Measurements from ENCODE around the gene TMEM100.
"Not testable (repeated sequence)": the region's sequence is repeated elsewhere in the genome, so short reads cannot be mapped to it uniquely, and the experiment has no call there.

The TMEM100 gene

DNA sequence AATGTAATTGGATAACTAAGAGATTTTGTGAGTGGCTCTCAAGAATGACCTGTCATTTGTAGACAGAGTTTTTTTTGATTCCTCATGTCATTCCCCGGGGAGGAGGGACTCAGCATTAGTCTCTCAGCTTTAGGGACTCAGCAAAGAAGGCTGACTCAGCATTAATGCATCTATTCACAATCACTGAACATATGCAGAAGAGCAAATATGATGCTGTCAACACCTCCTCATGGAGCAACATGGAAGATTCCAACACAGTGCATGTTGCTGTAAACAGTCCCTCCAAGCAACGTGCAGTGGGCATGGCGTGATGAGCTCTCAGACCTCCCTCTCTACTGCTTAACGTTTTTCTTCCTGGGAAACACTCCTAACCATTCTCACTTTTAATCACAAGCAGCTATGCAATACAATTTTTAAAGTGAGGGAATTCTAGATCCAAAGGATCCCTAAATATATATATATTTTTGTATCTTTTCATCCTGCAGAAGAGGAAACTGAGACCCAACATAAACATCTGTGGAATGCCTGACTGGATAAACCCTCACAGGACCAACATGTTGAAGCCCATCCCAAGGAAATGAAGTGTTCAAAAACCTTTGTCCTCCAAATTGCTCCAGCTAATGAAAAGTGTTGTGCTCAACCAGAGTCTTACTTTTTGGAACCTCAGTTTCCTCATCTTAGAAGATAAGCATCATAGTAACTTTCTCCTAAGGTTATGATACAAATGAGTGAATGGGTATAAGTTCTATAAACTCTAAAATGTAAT lies 38.9 kb downstream of the TMEM100 start:
- DNase-seq = no peak

DNA sequence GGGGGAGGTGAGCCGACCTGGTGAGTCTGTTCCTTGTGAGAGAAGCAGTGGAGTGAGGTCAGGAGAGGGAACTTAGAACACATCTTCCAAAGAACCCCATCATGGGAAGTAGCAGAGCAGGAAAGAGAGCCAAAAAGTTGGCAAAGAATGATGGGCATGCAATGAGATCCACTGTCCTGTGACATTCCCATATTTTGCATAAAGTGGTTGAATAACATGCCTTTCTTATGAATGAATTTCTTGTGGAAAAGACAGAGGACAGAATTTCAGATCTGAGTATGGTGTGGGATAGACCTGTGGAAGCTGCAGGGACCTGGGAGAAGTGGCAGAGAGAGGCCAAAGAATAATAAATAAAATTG lies 41.3 kb downstream of the TMEM100 start:
- no peak for DNase-seq

DNA sequence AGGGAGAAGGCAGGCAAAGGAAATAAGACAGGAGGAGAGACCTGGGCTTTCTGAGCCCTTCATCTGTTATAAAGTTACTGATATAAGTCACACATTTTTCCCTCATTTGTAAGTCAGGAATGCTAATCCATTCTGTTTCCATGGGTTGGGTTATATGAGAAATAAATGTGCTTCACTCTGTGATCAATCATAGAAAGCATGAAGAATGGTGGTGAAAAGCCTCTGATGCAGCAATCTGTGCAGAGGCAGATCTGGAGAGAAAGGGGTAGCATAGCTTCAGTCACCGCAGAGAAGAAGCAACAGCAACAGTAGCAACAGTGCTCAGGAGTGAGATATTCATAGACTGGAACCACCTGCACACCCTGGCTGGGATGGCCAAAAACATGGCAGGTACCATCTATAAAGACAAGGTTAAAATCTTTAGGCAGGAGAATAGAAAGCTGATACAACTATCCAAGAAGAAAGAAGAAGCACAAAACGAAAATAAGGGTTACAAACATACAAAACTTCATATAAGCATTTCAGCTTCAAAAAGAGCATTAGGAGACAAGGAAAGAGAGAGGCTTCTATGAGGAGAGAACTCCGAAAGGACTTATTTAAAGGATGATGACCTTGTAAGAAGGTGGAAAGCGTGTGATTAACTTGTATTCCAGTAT lies 41.9 kb downstream of the TMEM100 start:
- DNase-seq = no peak

DNA sequence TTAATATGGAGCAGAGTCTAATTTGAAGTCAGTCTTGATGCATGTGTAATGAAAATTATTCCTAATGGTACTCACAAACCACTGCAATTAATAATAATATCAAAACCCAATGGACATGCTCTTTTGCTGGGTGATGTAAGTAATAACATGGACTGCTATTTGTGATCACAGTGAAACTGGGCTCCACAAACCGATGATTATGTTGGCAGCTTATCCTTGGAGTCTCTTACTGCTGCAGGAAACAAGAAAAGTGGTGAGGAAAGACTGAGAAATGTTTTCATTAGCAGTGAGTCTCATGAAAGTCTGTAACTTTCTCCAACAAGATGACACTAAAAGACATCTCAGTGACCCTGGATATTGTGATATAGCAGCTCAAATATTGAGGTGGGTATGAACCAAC lies 45.2 kb downstream of the TMEM100 start:
- no peak for DNase-seq

DNA sequence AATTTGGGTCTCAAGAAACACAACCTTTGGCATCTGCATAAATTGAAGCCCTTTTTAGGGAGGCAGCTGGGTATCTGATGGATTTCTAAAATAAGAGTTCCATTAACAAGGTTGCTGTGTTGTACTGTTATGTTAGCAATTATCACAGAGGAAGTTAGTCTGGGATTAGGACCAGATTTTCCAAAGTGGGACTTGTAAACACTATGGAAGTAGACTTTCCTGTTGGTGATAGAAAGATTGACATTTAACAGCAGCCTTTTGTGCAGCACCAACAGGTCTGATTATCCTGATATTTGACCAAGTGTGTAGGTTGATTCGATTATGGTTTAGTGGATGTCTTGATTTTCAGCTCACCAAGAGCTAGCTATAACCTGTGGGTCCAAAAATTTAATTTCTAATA lies 46.4 kb downstream of the TMEM100 start:
- no peak for DNase-seq

DNA sequence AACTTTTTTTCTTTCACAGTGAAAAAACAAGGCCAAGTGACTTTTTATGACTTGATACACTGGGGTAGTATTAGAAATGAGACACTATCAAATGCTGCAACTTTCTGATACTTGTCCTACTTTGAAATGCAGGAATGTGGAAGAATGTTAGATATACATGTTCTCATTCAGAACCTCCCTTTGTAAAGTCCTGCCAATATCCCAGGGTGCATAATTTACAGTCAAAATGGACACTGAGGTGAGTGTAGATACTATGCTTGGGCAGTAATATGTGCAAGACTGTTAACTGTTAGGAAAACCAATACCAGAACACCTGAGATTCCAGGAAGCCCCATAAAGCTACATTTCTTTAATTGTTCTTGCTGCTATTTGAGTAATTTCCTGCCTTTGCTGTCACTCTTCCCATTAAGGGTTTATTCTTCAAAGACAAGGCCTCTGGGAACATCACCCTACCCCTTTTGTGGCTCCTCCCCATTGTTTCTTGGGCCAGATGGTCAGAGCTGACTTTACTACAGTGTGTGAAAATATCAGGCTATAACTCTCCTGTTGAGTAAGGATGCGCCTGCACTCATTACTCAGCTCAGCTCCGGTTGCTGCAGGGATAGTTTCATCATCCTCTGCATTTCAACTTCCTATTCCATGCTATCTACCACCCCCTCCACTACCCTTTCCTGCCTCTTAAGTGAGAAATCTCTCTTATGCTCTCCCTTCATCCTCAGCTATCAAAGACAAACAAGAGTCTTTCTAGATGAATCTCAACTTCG lies 48.7 kb downstream of the TMEM100 start:
- no peak for DNase-seq

DNA sequence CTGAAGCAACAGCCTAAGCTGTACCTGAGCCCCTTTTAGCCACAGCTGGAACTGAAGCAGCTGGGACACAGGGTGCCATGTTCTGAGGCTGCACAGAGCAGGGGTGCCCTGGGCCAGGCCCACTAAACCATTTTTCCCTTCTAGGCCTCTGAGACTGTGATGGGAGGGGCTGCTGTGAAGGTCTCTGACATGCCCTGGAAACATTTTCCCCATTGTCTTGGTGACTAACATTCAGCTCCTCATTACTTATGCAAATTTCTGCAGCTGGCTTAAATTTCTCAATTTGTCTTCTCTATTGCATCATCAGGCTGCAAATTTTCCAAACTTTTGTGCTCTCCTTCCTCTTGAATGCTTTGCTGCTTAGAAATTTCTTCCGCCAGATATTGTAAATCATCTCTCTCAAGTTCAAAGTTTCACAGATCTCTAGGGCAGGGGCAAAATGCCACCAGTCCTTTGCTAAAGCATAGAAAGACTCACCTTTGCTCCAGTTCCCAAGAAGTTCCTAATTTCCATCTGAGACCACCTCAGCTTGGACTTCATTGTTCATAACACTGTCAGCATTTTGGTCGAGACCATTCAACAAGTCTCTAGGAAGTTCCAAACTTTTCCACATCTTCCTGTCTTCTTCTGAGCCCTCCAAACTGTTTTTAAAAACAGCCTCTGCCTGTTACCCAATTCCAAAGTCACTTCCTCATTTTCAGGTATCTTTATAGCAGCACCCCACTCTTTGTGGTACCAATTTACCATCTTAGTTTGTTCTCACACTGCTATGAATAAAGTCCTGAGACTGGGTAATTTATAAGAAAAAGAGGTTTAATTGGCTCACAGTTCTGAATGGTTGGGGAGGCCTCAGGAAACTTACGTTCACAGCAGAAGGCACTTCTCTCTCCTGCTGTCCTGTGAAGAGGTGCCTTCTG lies 49.8 kb downstream of the TMEM100 start:
- no peak for DNase-seq

DNA sequence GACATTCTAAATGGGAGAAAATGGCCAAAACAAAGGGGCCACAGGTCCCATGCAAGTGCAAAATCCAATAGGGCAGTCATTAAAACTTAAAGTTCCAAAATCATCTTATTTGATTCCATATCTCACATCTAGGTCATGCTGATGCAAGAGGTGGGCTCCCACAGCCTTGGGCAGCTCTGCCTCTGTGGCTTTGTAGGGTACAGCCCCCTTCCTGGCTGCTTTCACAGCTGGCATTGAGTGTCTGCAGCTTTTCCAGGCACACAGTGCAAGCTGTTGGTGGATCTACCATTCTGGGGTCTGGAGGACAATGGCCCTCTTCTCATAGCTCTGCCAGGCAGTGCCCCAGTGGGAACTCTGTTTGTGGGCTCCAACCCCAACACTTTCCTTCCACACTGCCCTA lies 50.7 kb downstream of the TMEM100 start:
- not testable (repeated sequence) for DNase-seq
